Mesenchymal stem cell (in vitro differentiated cells and primary cell): ENCODE results near the gene SLC4A7.
"Not testable (repeated sequence)": the region's sequence is repeated elsewhere in the genome, so short reads cannot be mapped to it uniquely, and the experiment has no call there.

ENCODE experiments used
- DNase-seq: peaks from one replicate; pipeline ENCODE4 v3.0.0-alpha.2; 2013
- H2AFZ ChIP-seq: one replicate; pipeline ENCODE4 v1.6.1; 2013; ENCODE audit warnings: low read depth, mild to moderate bottlenecking, control low read depth, inconsistent platforms, low read length, moderate library complexity
- H2AK5ac ChIP-seq: 2 replicates; pipeline ENCODE4 v1.6.1; 2013; ENCODE audit warnings: low read length, moderate library complexity, mild to moderate bottlenecking, inconsistent platforms; ENCODE audit not compliant: severe bottlenecking
- H2BK120ac ChIP-seq: one replicate; pipeline ENCODE4 v1.6.1; 2013; ENCODE audit warnings: low read depth, mild to moderate bottlenecking, inconsistent platforms, low read length, moderate library complexity
- H2BK12ac ChIP-seq, 2 experiments: one replicate each; pipeline ENCODE4 v1.6.1; 2013; ENCODE audit warnings: inconsistent platforms in 2 of 2, low read length in 2 of 2, mild to moderate bottlenecking in 2 of 2, moderate library complexity in 2 of 2, control low read depth in 1 of 2
- H2BK15ac ChIP-seq: one replicate; pipeline ENCODE4 v1.6.1; 2013; ENCODE audit warnings: mild to moderate bottlenecking, low read depth, inconsistent platforms; ENCODE audit not compliant: poor library complexity, severe bottlenecking
- H2BK5ac ChIP-seq: 2 replicates; pipeline ENCODE4 v1.6.1; 2013; ENCODE audit warnings: low read depth, mild to moderate bottlenecking, low read length, control low read depth, inconsistent platforms; ENCODE audit not compliant: poor library complexity, severe bottlenecking
- H3K14ac ChIP-seq, 2 experiments: one replicate each; pipeline ENCODE4 v1.6.1; 2013; ENCODE audit warnings: inconsistent platforms in 2 of 2, low read length in 2 of 2, control low read depth in 1 of 2, mild to moderate bottlenecking in 1 of 2, moderate library complexity in 1 of 2
- H3K18ac ChIP-seq, 2 experiments: one replicate each; pipeline ENCODE4 v1.6.1; 2013; ENCODE audit warnings: inconsistent platforms in 2 of 2, low read length in 2 of 2, control low read depth in 1 of 2, low read depth in 1 of 2, mild to moderate bottlenecking in 1 of 2
- H3K23ac ChIP-seq, 2 experiments: one replicate each; pipeline ENCODE4 v1.6.1; 2013; ENCODE audit warnings: inconsistent platforms in 2 of 2, low read length in 2 of 2, mild to moderate bottlenecking in 2 of 2, moderate library complexity in 2 of 2, control low read depth in 1 of 2
- H3K27ac ChIP-seq: 2 replicates; pipeline ENCODE4 v1.5.1; 2013; ENCODE audit warnings: mild to moderate bottlenecking, moderate library complexity, low read length, control low read depth, inconsistent platforms; ENCODE audit not compliant: poor library complexity, severe bottlenecking
- H3K27me3 ChIP-seq, 2 experiments: 2 replicates each; pipeline versions ENCODE4 v1.6.1 to v1.7.0; 2013; ENCODE audit warnings: low read length in 2 of 2, mild to moderate bottlenecking in 2 of 2, moderate library complexity in 2 of 2, control low read depth in 1 of 2, inconsistent platforms in 1 of 2; ENCODE audit not compliant: control insufficient read depth in 1 of 2, insufficient read depth in 1 of 2
- H3K36me3 ChIP-seq, 2 experiments: 2 replicates each; pipeline versions ENCODE4 v1.6.1 to v1.7.0; 2013; ENCODE audit warnings: low read length in 2 of 2, control low read depth in 1 of 2, inconsistent platforms in 1 of 2, low read depth in 1 of 2, mild to moderate bottlenecking in 1 of 2; ENCODE audit not compliant: insufficient read depth in 2 of 2, control insufficient read depth in 1 of 2
- H3K4ac ChIP-seq, 2 experiments: one replicate each; pipeline ENCODE4 v1.6.1; 2013; ENCODE audit warnings: inconsistent platforms in 2 of 2, low read length in 2 of 2, mild to moderate bottlenecking in 2 of 2, moderate library complexity in 2 of 2, control low read depth in 1 of 2, low read depth in 1 of 2
- H3K4me1 ChIP-seq: 2 replicates; pipeline ENCODE4 v1.6.1; 2013; ENCODE audit warnings: low read depth, low read length, control low read depth; ENCODE audit not compliant: control insufficient read depth, insufficient read depth
- H3K4me2 ChIP-seq: 2 replicates; pipeline ENCODE4 v1.6.1; 2013; ENCODE audit warnings: low read length, mild to moderate bottlenecking, inconsistent platforms; ENCODE audit not compliant: poor library complexity, severe bottlenecking
- H3K4me3 ChIP-seq, 2 experiments: 2 replicates each; pipeline versions ENCODE4 v1.5.1 to v1.7.0; 2013; ENCODE audit warnings: low read length in 2 of 2, mild to moderate bottlenecking in 2 of 2, control low read depth in 1 of 2, low read depth in 1 of 2; ENCODE audit not compliant: insufficient read depth in 1 of 2
- H3K79me1 ChIP-seq: replicated peaks from 2 replicates; pipeline ENCODE4 v1.6.1; 2013; ENCODE audit warnings: mild to moderate bottlenecking, control low read depth, low read length, inconsistent platforms; ENCODE audit not compliant: poor library complexity, severe bottlenecking
- H3K9ac ChIP-seq: 2 replicates; pipeline ENCODE4 v1.7.0; 2013; ENCODE audit warnings: mild to moderate bottlenecking, low read length, moderate library complexity
- H3K9me3 ChIP-seq: 2 replicates; pipeline ENCODE4 v1.7.0; 2013; ENCODE audit warnings: mild to moderate bottlenecking, low read length; ENCODE audit not compliant: control insufficient read depth
- H4K8ac ChIP-seq: one replicate; pipeline ENCODE4 v1.6.1; 2013; ENCODE audit warnings: inconsistent platforms, mild to moderate bottlenecking, low read length, moderate library complexity
- H4K91ac ChIP-seq: one replicate; pipeline ENCODE4 v1.6.1; 2013; ENCODE audit warnings: mild to moderate bottlenecking, low read length, inconsistent platforms
- WGBS: methylation state at CpG from one replicate; pipeline ENCODE4 v1.1.7; 2013; ENCODE audit warnings: mixed read lengths; 5-methylcytosine and 5-hydroxymethylcytosine counted together

Gene SLC4A7

GRCh38 chr3:27392414-27392813 lies 91.8 kb downstream of the SLC4A7 start:
- not testable (repeated sequence) for H3K79me1 ChIP-seq, H3K9ac ChIP-seq, H3K27ac ChIP-seq, H3K14ac ChIP-seq, H3K27me3 ChIP-seq, H3K18ac ChIP-seq, H2BK5ac ChIP-seq, H2BK120ac ChIP-seq, H4K91ac ChIP-seq, H2BK15ac ChIP-seq, H3K9me3 ChIP-seq, DNase-seq, H2AFZ ChIP-seq, H2BK12ac ChIP-seq, H4K8ac ChIP-seq, H3K4ac ChIP-seq, H3K4me1 ChIP-seq, H3K4me3 ChIP-seq, H3K23ac ChIP-seq, H3K4me2 ChIP-seq, H2AK5ac ChIP-seq
- 92% methylated on average over 10 of the region's 10 CpGs for WGBS
- H3K36me3 ChIP-seq, result peaks cover 10 to 97% of the 10 kb centered on the region in 2 experiments

GRCh38 chr3:27391796-27392195 lies 92.4 kb downstream of the SLC4A7 start:
- 100% methylated on average over 1 of the region's 1 CpG for WGBS
- no peak overlapping the region for H2AFZ ChIP-seq
- H4K8ac ChIP-seq, result no peak overlapping the region
- H3K9ac ChIP-seq, result no peak overlapping the region
- H2AK5ac ChIP-seq, result no peak overlapping the region
- H4K91ac ChIP-seq, result no peak overlapping the region
- no peak overlapping the region for H3K18ac ChIP-seq
- no peak overlapping the region for H2BK120ac ChIP-seq
- no peaks in the 10 kb centered on the region for H3K4me1 ChIP-seq
- H3K14ac ChIP-seq, result no peak overlapping the region
- no peak overlapping the region for H2BK15ac ChIP-seq
- no peak overlapping the region for H3K27ac ChIP-seq
- no peak overlapping the region for H2BK5ac ChIP-seq
- no peak for DNase-seq
- no peak overlapping the region for H3K4ac ChIP-seq
- no peak overlapping the region for H3K4me2 ChIP-seq
- peaks cover 10 to 98% of the 10 kb centered on the region in 2 experiments for H3K36me3 ChIP-seq
- peaks cover 8% of the 10 kb centered on the region for H3K79me1 ChIP-seq
- H3K9me3 ChIP-seq, result no peaks in the 10 kb centered on the region
- H3K23ac ChIP-seq, result no peak overlapping the region
- H3K27me3 ChIP-seq, result no peaks in the 10 kb centered on the region
- no peak overlapping the region for H2BK12ac ChIP-seq
- H3K4me3 ChIP-seq, result no peak overlapping the region

- no CpG with 5 or more reads among the region's 1 CpG for WGBS
- Histone ChIP-seq H4K8ac (no peak overlapping the region), H3K27me3 (no peaks in the 10 kb centered on the region), H3K23ac (no peak overlapping the region), H3K18ac (no peak overlapping the region), H3K9ac (peak overlapping the region; percentile 3), H2BK12ac (no peak overlapping the region), H3K4ac (no peak overlapping the region), H2AK5ac (no peak overlapping the region), H2AFZ (no peak overlapping the region), H2BK15ac (no peak overlapping the region), H4K91ac (no peak overlapping the region), H3K36me3 (peaks cover 7 to 100% of the 10 kb centered on the region in 2 experiments), H3K14ac (no peak overlapping the region), H3K4me3 (no peak overlapping the region), H3K4me1 (no peaks in the 10 kb centered on the region), H2BK120ac (no peak overlapping the region), H3K79me1 (peaks cover 5% of the 10 kb centered on the region), H3K4me2 (no peak overlapping the region), H3K9me3 (no peaks in the 10 kb centered on the region), H2BK5ac (no peak overlapping the region), H3K27ac (no peak overlapping the region)
- DNase-seq, result peak; percentile 18
Observed at GRCh38 chr3:27387625-27388024, 96.6 kb downstream of the SLC4A7 start.

GRCh38 chr3:27385504-27385903 lies 98.7 kb downstream of the SLC4A7 start:
- Histone ChIP-seq H3K18ac (no peak overlapping the region), H3K14ac (no peak overlapping the region), H2BK120ac (no peak overlapping the region), H3K23ac (no peak overlapping the region), H3K9ac (no peak overlapping the region), H4K91ac (no peak overlapping the region), H3K4me2 (no peak overlapping the region), H2AK5ac (no peak overlapping the region), H3K36me3 (peaks cover 11 to 100% of the 10 kb centered on the region in 2 experiments), H3K27me3 (no peaks in the 10 kb centered on the region), H2BK5ac (no peak overlapping the region), H2BK12ac (no peak overlapping the region), H3K4ac (no peak overlapping the region), H3K9me3 (no peaks in the 10 kb centered on the region), H3K4me1 (no peaks in the 10 kb centered on the region), H2AFZ (no peak overlapping the region), H4K8ac (no peak overlapping the region), H3K27ac (no peak overlapping the region), H2BK15ac (no peak overlapping the region), H3K79me1 (peaks cover 3% of the 10 kb centered on the region), H3K4me3 (no peak overlapping the region)
- no peak for DNase-seq
